H1 (cell line): ENCODE measurements around the gene HSD17B1. TPM values are rescaled to one million over a fixed set of nuclear protein-coding genes. Genes with fewer than 3 reads are reported as not detected.

ENCODE experiments used
- CTCF ChIA-PET: fragments of 300-600 bp; sonication (Branson Sonifier 250); formaldehyde crosslinking; loops from one replicate; lab custom pipeline; 2021; ENCODE audit not compliant: partially characterized antibody; lab: Charles Lee
- POLR2A ChIA-PET: fragments of 300-600 bp; sonication (Branson Sonifier 250); formaldehyde crosslinking; loops from one replicate; lab custom pipeline; 2021; ENCODE audit warnings: inconsistent platforms; ENCODE audit not compliant: partially characterized antibody; lab: Charles Lee
- DNase-seq, 2 experiments: peaks; one replicate each; pipeline versions ENCODE4 v3.0.0 to v3.0.0-alpha.2; 2010 to 2022; ENCODE audit warnings: low spot score in 2 of 2, low read depth in 1 of 2, mixed read lengths in 1 of 2
- FAIRE-seq: peaks from 2 replicates; lab custom pipeline; 2011; peaks lifted over from hg19 to GRCh38; lab: Jason Lieb, UNC
- H2AFZ ChIP-seq: 2 replicates; pipeline ENCODE4 v1.8.1; 2012; ENCODE audit warnings: low read length, inconsistent platforms
- H2AK5ac ChIP-seq: 2 replicates; pipeline ENCODE4 v1.6.1; 2013; ENCODE audit warnings: low read depth, low read length
- H2BK120ac ChIP-seq: replicated peaks from 2 replicates; pipeline ENCODE3; 2013; ENCODE audit warnings: low read depth, low read length, inconsistent platforms
- H2BK12ac ChIP-seq: 2 replicates; pipeline ENCODE4 v1.6.1; 2013; ENCODE audit warnings: low read depth, low read length
- H2BK15ac ChIP-seq: 2 replicates; pipeline ENCODE4 v1.6.1; 2013; ENCODE audit warnings: low read length
- H2BK20ac ChIP-seq: 2 replicates; pipeline ENCODE4 v1.6.1; 2013; ENCODE audit warnings: low read length
- H2BK5ac ChIP-seq: 2 replicates; pipeline ENCODE4 v1.6.1; 2013; ENCODE audit warnings: low read depth, low read length
- H3K14ac ChIP-seq: 2 replicates; pipeline ENCODE4 v1.6.1; 2013; ENCODE audit warnings: inconsistent platforms; ENCODE audit not compliant: insufficient read length
- H3K18ac ChIP-seq: 2 replicates; pipeline ENCODE4 v1.6.1; 2013; ENCODE audit warnings: low read length; ENCODE audit errors: extremely low read depth
- H3K23ac ChIP-seq: 2 replicates; pipeline ENCODE4 v1.6.1; 2013; ENCODE audit warnings: inconsistent platforms; ENCODE audit not compliant: insufficient read length
- H3K23me2 ChIP-seq: 2 replicates; pipeline ENCODE4 v1.6.1; 2013; ENCODE audit warnings: low read depth, low read length
- H3K27ac ChIP-seq: 2 replicates; pipeline ENCODE4 v1.6.1; 2011; ENCODE audit warnings: low read depth, low read length, inconsistent platforms
- H3K27me3 ChIP-seq, 4 experiments: replicated peaks in 1 of 4; 1 replicate in 1 of 4; 2 replicates in 3 of 4; pipeline versions ENCODE4 v1.6.1 to v1.8.1; 2011 to 2013; ENCODE audit warnings: low read length in 3 of 4, mild to moderate bottlenecking in 3 of 4, inconsistent platforms in 2 of 4, mixed read lengths in 2 of 4, moderate library complexity in 1 of 4; ENCODE audit not compliant: control insufficient read depth in 3 of 4, insufficient read depth in 3 of 4; ENCODE audit errors: extremely low read depth in 1 of 4
- H3K36me3 ChIP-seq, 4 experiments: 2 replicates each; pipeline versions ENCODE4 v1.6.1 to v1.8.1; 2011 to 2013; ENCODE audit warnings: mild to moderate bottlenecking in 4 of 4, low read length in 3 of 4, moderate library complexity in 2 of 4, control low read depth in 1 of 4, inconsistent platforms in 1 of 4; ENCODE audit not compliant: insufficient read depth in 4 of 4, control insufficient read depth in 2 of 4
- H3K4ac ChIP-seq: replicated peaks from 2 replicates; pipeline ENCODE3; 2013; ENCODE audit warnings: low read length, low read depth, mixed read lengths, inconsistent platforms; ENCODE audit not compliant: insufficient read length
- H3K4me1 ChIP-seq, 4 experiments: replicated peaks in 1 of 4; 1 replicate in 1 of 4; 2 replicates in 3 of 4; pipeline versions ENCODE4 v1.6.1 to v1.8.1; 2011 to 2013; ENCODE audit warnings: low read length in 3 of 4, inconsistent platforms in 2 of 4, mixed read lengths in 1 of 4; ENCODE audit not compliant: insufficient read depth in 4 of 4, control insufficient read depth in 3 of 4
- H3K4me2 ChIP-seq, 2 experiments: 2 replicates each; pipeline versions ENCODE4 v1.6.1 to v1.8.1; 2011 to 2013; ENCODE audit warnings: low read depth in 2 of 2, low read length in 2 of 2, control low read depth in 1 of 2, inconsistent platforms in 1 of 2, mild to moderate bottlenecking in 1 of 2; ENCODE audit not compliant: insufficient read depth in 1 of 2
- H3K4me3 ChIP-seq, 4 experiments: fragments of 200-600, 300-600 bp in 1 of 4; sonication (generic), shearing (Covaris generic), sonication (Bioruptor Twin) in 1 of 4; 2 replicates each; pipeline versions ENCODE4 v1.5.1 to v1.8.1; 2011 to 2016; ENCODE audit warnings: low read length in 4 of 4, low read depth in 3 of 4, control low read depth in 2 of 4, inconsistent platforms in 2 of 4, mild to moderate bottlenecking in 2 of 4, mixed read lengths in 1 of 4, moderate library complexity in 1 of 4; ENCODE audit not compliant: insufficient read depth in 2 of 4; ENCODE audit errors: extremely low read depth in 1 of 4
- H3K56ac ChIP-seq: replicated peaks from 2 replicates; pipeline ENCODE3; 2013; ENCODE audit warnings: low read depth, mild to moderate bottlenecking, mixed read lengths, low read length, inconsistent platforms; ENCODE audit not compliant: insufficient read length
- H3K79me1 ChIP-seq: 2 replicates; pipeline ENCODE4 v1.6.1; 2013; ENCODE audit warnings: low read depth, low read length, control low read depth
- H3K79me2 ChIP-seq, 2 experiments: 2 replicates each; pipeline versions ENCODE4 v1.6.1 to v1.8.1; 2012 to 2013; ENCODE audit warnings: low read length in 2 of 2, mild to moderate bottlenecking in 2 of 2, inconsistent platforms in 1 of 2; ENCODE audit not compliant: insufficient read depth in 2 of 2, control insufficient read depth in 1 of 2
- H3K9ac ChIP-seq, 4 experiments: replicated peaks in 1 of 4; 1 replicate in 1 of 4; 2 replicates in 3 of 4; pipeline versions ENCODE4 v1.6.1 to v1.8.1; 2011 to 2013; ENCODE audit warnings: low read depth in 3 of 4, low read length in 3 of 4, control low read depth in 2 of 4, mild to moderate bottlenecking in 2 of 4, moderate library complexity in 2 of 4, inconsistent platforms in 1 of 4; ENCODE audit errors: extremely low read depth in 1 of 4
- H3K9me3 ChIP-seq, 2 experiments: 2 replicates each; pipeline versions ENCODE4 v1.6.1 to v1.8.1; 2012 to 2013; ENCODE audit warnings: mild to moderate bottlenecking in 2 of 2, moderate library complexity in 2 of 2, control low read depth in 1 of 2, inconsistent platforms in 1 of 2, low read depth in 1 of 2, low read length in 1 of 2, mixed read lengths in 1 of 2; ENCODE audit not compliant: insufficient read depth in 2 of 2
- H4K20me1 ChIP-seq, 2 experiments: replicated peaks in 1 of 2; 2 replicates each; pipeline versions ENCODE3 to v1.8.1; 2011 to 2013; ENCODE audit warnings: inconsistent platforms in 2 of 2, low read length in 2 of 2, mild to moderate bottlenecking in 1 of 2; ENCODE audit not compliant: insufficient read depth in 2 of 2, control insufficient read depth in 1 of 2
- H4K5ac ChIP-seq: 2 replicates; pipeline ENCODE4 v1.6.1; 2013; ENCODE audit warnings: low read length, low read depth, mixed read lengths, inconsistent platforms; ENCODE audit not compliant: insufficient read length
- H4K8ac ChIP-seq: 2 replicates; pipeline ENCODE4 v1.8.0; 2013; ENCODE audit warnings: mild to moderate bottlenecking, moderate library complexity, low read length, inconsistent platforms; ENCODE audit not compliant: insufficient read depth; ENCODE audit errors: extremely low read depth
- H4K91ac ChIP-seq: replicated peaks from 2 replicates; pipeline ENCODE3; 2013; ENCODE audit warnings: low read length, mixed read lengths, inconsistent platforms; ENCODE audit not compliant: insufficient read length
- CHD2 ChIP-seq: IDR thresholded peaks from 2 replicates; pipeline ENCODE4 v1.6.1; 2012; ENCODE audit warnings: low read length, improper control_type of control experiment
- EP300 ChIP-seq, 2 experiments: IDR thresholded peaks; 1 replicate in 1 of 2; 2 replicates in 1 of 2; pipeline ENCODE4 v1.6.1; 2011 to 2012; ENCODE audit warnings: low read depth in 2 of 2, low read length in 2 of 2, mild to moderate bottlenecking in 2 of 2, borderline replicate concordance in 1 of 2, inconsistent platforms in 1 of 2, moderate library complexity in 1 of 2
- GTF2F1 ChIP-seq: IDR thresholded peaks from 2 replicates; pipeline ENCODE4 v1.6.1; 2012; ENCODE audit warnings: low read depth, low read length, improper control_type of control experiment, borderline replicate concordance
- JUND ChIP-seq: IDR thresholded peaks from 2 replicates; pipeline ENCODE4 v1.6.1; 2011; ENCODE audit warnings: mild to moderate bottlenecking, improper control_type of control experiment, low read length
- KDM4A ChIP-seq: IDR thresholded peaks from one replicate; pipeline ENCODE4 v1.7.1; 2012; ENCODE audit warnings: low read depth, mild to moderate bottlenecking, moderate library complexity, low read length, inconsistent platforms; ENCODE audit not compliant: severe bottlenecking
- MAFK ChIP-seq: IDR thresholded peaks from 2 replicates; pipeline ENCODE4 v1.6.1; 2012; ENCODE audit warnings: low read depth, mild to moderate bottlenecking, improper control_type of control experiment, low read length
- POLR2A ChIP-seq, 2 experiments: IDR thresholded peaks; 1 replicate in 1 of 2; 2 replicates in 1 of 2; pipeline ENCODE4 v1.6.1; 2011; ENCODE audit warnings: low read depth in 2 of 2, low read length in 2 of 2, mild to moderate bottlenecking in 2 of 2; ENCODE audit errors: control extremely low read depth in 1 of 2
- RFX5 ChIP-seq: IDR thresholded peaks from 2 replicates; pipeline ENCODE4 v1.6.1; 2011; ENCODE audit warnings: low read depth, low read length, improper control_type of control experiment, borderline replicate concordance
- SIN3A ChIP-seq, 2 experiments: IDR thresholded peaks in 1 of 2; conservative IDR thresholded peaks in 1 of 2; 2 replicates each; pipeline ENCODE4 v1.6.1; 2011 to 2012; ENCODE audit warnings: low read length in 2 of 2, improper control_type of control experiment in 1 of 2, low read depth in 1 of 2, mild to moderate bottlenecking in 1 of 2
- SP2 ChIP-seq: IDR thresholded peaks from 2 replicates; pipeline ENCODE4 v1.6.1; 2012; ENCODE audit warnings: mild to moderate bottlenecking, low read length, inconsistent platforms
- SUZ12 ChIP-seq: fragments of 200-600 bp; sonication (generic); IDR thresholded peaks from 2 replicates; pipeline ENCODE4 v1.6.1; 2012; ENCODE audit warnings: mild to moderate bottlenecking, inconsistent platforms, low read length, moderate library complexity, mixed read lengths
- WGBS, 2 experiments: shearing (Covaris generic) in 1 of 2; methylation state at CpG; one replicate each; pipeline versions ENCODE4 v1.1.6 to v1.1.7; 2013 to 2015; ENCODE audit warnings: low lambda C conversion rate in 2 of 2, mixed read lengths in 2 of 2, inconsistent platforms in 1 of 2, low coverage in 1 of 2, missing lambda C conversion rate in 1 of 2; ENCODE audit not compliant: insufficient replicate concordance in 2 of 2, insufficient coverage in 1 of 2, insufficient read length in 1 of 2; ENCODE audit errors: extremely low coverage in 1 of 2, missing lambda C conversion rate in 1 of 2; 5-methylcytosine and 5-hydroxymethylcytosine counted together
- polyA plus RNA-seq, 7 experiments: library from polyadenylated mRNA; depleted of rRNA in 3 of 7; stranded (reverse) in 5 of 7; unstranded in 2 of 7; fragments of >200 nt in 5 of 7; fragments of 200-250 nt in 2 of 7; gene quantifications; 1 replicate in 5 of 7; 2 replicates in 1 of 7; 4 replicates in 1 of 7; pipeline versions ENCODE4 v1.2.1 to v1.2.3, GENCODE V29; 2011 to 2013; ENCODE audit warnings: missing spikeins in 2 of 7, mixed read lengths in 2 of 7
- total RNA-seq: library from RNA; stranded (reverse); fragmentation: NEBNext Ultra II Directional; extraction: Animal tissue kit (Norgen Biotek cat#: 25700); gene quantifications from 2 replicates; pipeline ENCODE4 v1.2.1, GENCODE V29; 2021

HSD17B1 gene
- total and polyA plus RNA-seq, 2 of the 8 experiments (the other 6 are each of a cell fraction or from before 2014, with no cell fraction given), result 0.88 to 1.0 TPM

GRCh38 chr17:42579794-42580551 is 27.2 kb downstream of the HSD17B1 start:
- DNase-seq (no peak), FAIRE-seq (no peak)
- Histone ChIP-seq H3K23ac (no peak overlapping the region), H3K9ac (no peak overlapping the region), H2BK12ac (no peak overlapping the region), H3K79me1 (no peaks in the 10 kb centered on the region), H3K27me3 (no peaks in the 10 kb centered on the region), H3K27ac (no peak overlapping the region), H3K4me2 (no peak overlapping the region), H3K4ac (no peak overlapping the region), H4K20me1 (peaks cover 0 to 1% of the 10 kb centered on the region in 2 experiments), H2AK5ac (no peak overlapping the region), H4K8ac (peak overlapping the region; percentile 14; the same call in 1 of the 2 replicates), H2BK15ac (no peak overlapping the region), H3K14ac (no peak overlapping the region), H3K36me3 (peaks cover 17 to 40% (median 31%) of the 10 kb centered on the region in 4 experiments), H4K5ac (no peak overlapping the region), H3K56ac (no peak overlapping the region), H3K18ac (no peak overlapping the region), H3K23me2 (peaks cover 9% of the 10 kb centered on the region), H2BK20ac (no peak overlapping the region), H3K4me3 (no peak overlapping the region), H2BK120ac (no peak overlapping the region), H3K9me3 (no peaks in the 10 kb centered on the region), H2AFZ (no peak overlapping the region), H3K79me2 (peaks cover 0 to 19% of the 10 kb centered on the region in 2 experiments; a peak in 2 of 4 replicates), H3K4me1 (no peaks in the 10 kb centered on the region), H4K91ac (no peak overlapping the region), H2BK5ac (no peak overlapping the region)
- ChIA-PET CTCF (interaction anchor here (1.2 to 3.6 kb wide), 6 partner anchors 11 to 171 kb away, joined by 3 to 16 read pairs (median 6); no protein-coding TSS in a partner anchor), POLR2A (interaction anchor here (0.8 to 1.2 kb wide), 2 partner anchors 8 to 235 kb away, joined by 3 read pairs; no protein-coding TSS in a partner anchor)
- 92% methylated on average over 2 of the region's 2 CpGs; no CpG with 5 or more reads in 1 of the 2 experiments for WGBS, 2 experiments
- TF ChIP-seq SIN3A (conservative IDR thresholded peaks at IDR 0.05 in 1 of 2, IDR thresholded peaks at IDR 0.05 in 1 of 2; ENCODE audit: low read depth in 1 of 2, low read length in 2 of 2), result no peak
- TF ChIP-seq RFX5, result no peak
- no peak for TF ChIP-seq SUZ12
- no peak for TF ChIP-seq SP2
- no peak for TF ChIP-seq CHD2
- no peak for TF ChIP-seq GTF2F1
- no peak for TF ChIP-seq POLR2A (IDR thresholded peaks at IDR 0.05; ENCODE audit: control extremely low read depth in 1 of 2, low read depth in 2 of 2, low read length in 2 of 2)
- no peak for TF ChIP-seq KDM4A
- TF ChIP-seq JUND, result no peak
- TF ChIP-seq MAFK, result no peak
- no peak for TF ChIP-seq EP300 (IDR thresholded peaks at IDR 0.05; ENCODE audit: borderline replicate concordance in 1 of 2, low read depth in 2 of 2, low read length in 2 of 2)
